8988T (cell line): ENCODE data around the gene SCARB1.

Experiments used
- DNase-seq: peaks from one replicate; pipeline ENCODE4 v3.0.0; 2011

The SCARB1 gene

DNA sequence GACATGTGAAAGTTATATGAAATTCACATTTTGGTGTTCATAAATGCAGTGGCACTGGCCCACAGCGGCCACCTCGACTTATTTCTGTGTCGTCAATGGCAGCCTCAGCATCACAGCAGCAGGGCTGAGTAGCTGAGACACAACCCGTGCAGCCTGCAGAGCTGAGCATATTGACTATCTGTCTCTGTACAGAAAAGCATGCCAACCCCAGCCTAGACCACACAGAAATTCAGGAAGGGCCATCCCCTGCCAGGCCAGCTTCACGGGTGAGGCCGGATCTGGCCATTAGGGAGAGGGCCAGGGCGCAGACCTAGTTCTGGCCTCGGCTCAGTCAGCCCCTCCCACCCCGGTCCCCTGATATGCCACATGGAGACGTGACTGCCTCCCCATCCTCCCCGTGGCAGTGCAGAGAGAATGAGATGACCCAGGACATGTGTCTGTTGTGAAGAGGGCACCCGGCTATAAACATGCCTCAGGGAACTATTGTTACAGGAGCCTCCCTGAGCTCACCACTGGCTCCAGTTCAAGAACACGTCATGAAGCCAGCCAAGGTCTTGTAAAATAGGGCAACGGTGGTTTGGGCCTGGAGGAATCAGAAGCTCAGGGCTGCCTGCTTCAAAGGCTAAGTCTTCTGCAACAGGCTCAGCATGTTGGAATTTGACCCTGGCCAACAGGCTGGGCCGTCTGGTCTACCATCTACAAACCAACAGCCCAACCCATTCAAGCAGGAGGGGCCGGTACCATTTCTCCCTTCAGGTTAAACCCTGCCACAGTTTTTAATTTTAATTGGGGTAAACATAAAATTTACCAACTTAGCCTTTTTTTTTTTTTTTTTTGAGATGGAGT lies 25.5 kb downstream of the SCARB1 start:
- no peak for DNase-seq

DNA sequence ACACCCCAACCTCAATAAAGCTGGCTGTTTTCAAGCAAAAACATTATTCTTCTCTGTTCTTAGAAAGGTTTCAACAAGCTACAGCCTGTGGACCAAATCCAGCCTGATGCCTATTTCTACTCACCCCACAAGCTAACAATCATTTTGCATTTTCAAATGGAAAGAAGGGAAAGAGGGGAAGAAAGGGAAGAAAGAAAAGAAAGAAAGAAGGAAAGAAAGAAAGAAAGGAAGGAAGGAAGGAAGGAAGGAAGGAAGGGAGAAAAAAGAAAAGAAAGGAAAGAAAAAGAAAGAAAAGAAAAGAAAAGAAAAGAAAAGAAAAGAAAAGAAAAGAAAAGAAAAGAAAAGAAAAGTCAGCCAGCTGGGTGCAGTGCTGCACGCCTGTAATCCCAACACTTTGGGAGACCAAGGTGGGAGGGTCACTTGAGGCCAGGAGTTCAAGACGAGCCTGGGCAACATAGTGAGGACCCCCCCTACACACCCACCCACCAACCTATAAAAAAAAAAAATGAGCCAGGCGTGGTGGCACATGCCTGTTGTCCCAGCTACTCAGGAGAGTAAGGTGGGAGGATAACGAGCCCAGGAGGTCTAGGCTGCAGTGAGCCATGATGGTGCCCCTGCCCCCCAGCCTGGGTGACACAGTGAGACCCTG lies 26.3 kb downstream of the SCARB1 start:
- DNase-seq: no peak

GRCh38 chr12:124836759-124837158 lies 26.9 kb downstream of the SCARB1 start:
- no peak for DNase-seq

DNA sequence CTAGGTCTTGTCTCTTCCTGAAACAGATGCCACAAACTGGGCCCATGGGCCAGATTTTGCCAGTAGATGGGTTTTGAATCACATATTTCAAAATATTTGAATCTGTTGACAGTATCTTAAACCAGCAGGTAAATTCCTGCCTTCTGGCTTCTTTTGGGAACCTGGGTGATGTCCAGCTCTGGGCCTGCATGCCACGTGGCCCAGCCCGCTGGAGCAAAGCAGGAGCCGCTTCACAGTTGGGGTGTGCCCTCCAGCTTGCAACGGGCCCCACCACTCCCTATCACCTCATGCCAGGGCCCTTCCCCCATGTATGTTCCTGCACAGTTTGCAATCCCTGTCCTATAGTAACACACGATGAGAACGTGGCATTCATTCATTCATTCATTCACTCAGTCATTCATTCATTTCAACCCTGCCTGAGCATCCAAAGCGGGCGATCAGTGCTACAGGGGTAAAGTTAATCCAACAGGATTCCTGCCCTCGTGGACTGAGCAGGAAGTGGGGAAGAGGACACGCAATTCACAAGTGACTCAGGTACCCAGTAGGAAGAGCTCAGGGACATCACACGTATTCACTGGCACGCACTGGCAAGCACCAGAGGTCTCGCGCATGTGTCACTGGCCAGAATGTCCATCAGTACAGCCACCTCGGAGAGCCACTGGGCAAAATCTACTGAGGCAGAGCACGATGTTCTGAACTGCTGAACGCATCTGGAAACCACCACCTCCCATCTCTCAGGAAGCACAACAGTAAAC lies 27.8 kb downstream of the SCARB1 start:
- DNase-seq: no peak

GRCh38 chr12:124834822-124835221 lies 28.8 kb downstream of the SCARB1 start:
- no peak for DNase-seq

GRCh38 chr12:124833693-124834122 lies 30.0 kb downstream of the SCARB1 start:
- no peak for DNase-seq

DNA sequence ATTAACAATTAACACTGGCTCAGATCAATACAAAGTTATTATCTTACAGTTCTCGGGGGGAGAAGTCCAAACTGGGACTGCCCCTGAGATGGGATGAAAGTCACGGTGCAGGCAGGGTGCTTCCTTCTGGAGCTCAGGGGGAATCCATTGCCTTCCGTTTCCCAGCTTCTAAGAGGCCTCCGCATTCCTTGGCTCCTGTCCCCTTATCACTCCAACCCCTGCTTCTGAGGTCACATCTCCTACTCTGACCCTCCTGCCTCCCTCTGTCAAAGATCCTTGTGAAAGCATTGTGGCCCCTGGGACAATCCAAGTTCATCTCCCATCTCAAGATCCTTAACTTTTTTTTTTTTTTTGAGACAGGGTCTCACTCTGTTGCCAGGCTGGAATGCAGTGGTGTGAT lies 30.8 kb downstream of the SCARB1 start:
- DNase-seq: no peak

DNA sequence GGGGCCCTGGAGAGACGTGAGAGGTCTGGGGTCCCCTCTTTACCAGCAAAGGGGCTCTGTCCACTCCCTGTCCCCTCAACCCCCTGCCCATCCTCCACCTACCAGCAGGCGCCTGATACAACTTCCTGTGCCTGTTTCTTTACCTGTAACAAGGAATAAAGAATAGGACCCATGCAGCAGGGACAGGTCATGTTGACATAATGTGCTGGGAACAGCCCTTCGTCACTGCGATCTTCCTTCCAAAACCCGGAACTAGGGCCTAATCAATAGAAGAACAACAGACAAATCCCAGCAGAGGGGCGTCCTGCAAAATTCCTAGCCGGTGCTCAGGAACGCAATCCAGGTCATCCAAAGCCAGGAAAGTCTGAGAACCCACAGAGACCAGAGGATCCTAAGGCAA lies 32.1 kb downstream of the SCARB1 start:
- DNase-seq: no peak

GRCh38 chr12:124830306-124830705 lies 33.4 kb downstream of the SCARB1 start:
- DNase-seq: no peak

DNA sequence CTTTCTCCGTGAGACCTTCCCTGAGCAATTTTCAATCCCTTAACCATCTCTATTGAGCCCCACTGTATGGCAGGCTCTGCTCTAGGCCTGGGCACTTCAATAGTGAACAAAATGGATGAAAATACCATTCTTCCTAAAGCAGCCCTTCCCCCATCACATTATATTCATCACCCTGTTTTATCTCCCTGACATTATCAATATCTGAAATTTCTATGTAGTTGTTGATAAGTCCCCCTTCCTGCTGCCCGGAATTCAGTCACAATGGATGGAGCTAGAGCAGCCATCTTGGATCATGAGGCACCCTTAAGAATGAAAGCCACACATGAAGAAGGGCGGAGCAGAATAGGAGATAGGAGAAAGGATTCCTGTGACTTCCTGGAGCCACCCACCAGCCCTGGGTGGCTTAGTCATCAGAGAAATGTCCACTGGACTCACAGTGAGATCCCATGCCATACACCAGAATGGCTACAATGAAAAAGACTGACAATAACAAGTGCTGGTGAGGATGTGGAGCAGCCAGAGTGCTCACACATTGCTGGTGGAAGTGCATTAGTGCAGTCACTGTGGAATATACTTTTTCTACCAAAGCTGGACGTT lies 33.9 kb downstream of the SCARB1 start:
- no peak for DNase-seq

DNA sequence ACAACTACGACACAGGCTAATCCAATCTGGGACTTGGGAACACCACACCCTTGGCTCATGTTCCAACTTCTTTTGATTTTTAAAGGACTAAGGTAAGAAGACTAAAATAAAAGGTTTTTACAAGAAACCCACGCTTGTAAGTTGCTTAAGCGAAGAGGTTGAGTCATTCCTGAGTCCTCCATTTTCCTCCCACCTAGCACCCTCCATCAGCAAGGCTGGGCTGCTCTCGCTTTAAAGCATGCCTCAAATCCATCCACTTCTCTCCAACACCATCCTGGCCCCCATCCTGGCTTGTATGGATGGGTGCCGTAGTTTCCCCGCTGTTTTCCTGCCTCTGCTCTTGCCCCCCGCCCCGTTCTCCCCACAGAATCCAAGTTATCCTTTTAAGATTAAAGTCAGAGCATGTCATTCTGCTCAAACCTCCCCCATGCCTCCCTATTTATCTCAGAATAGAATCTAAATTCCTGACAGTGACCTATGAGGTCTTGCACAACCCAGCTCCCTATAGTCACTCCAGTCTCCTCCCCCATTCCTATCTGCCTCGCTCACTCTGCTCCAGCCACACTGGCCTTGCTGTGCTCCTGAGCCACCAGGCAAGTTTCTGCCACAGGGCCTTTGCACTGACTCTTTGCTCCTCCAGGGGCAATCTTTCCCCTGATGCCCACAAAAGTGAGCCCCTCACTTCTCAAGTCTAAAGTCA lies 34.5 kb downstream of the SCARB1 start:
- peak; percentile 53 for DNase-seq

DNA sequence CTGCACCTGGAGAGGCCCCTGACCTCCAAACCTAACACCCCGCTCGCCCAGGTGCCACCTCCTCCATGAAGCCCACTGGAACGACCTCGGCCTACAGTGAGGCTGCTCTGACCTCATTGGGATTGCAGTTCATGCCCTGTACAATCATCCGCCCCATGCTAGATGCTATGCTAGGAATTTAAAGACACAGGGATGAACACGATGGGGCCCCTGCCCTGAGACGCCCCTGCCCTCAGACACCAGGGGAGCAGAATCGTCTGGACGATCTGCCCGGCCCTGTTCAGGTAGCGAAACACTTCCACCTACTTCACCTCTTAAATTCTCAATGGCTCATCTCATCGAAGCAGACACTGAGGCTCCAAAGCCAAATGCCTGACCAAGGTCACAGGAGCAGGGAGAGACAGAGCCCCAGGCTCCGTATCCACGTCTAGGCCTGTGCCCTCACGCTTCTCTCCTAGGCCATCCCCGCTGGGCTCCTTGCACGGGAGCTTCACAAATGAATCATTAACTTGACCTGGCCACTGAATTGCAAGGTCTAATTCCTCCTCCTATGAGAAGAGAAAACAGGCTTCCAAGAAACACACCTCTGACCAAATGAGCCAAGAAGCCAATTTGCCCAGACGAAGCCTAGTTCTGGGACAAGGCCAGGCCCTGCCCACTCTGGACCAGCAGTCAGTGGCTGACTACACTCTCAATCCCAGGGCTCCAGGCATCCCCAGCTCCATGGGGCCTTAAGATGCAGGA lies 35.2 kb downstream of the SCARB1 start:
- no peak for DNase-seq

GRCh38 chr12:124827588-124828184 lies 36.0 kb downstream of the SCARB1 start:
- no peak for DNase-seq

GRCh38 chr12:124824195-124824594 lies 39.5 kb downstream of the SCARB1 start:
- DNase-seq: no peak

DNA sequence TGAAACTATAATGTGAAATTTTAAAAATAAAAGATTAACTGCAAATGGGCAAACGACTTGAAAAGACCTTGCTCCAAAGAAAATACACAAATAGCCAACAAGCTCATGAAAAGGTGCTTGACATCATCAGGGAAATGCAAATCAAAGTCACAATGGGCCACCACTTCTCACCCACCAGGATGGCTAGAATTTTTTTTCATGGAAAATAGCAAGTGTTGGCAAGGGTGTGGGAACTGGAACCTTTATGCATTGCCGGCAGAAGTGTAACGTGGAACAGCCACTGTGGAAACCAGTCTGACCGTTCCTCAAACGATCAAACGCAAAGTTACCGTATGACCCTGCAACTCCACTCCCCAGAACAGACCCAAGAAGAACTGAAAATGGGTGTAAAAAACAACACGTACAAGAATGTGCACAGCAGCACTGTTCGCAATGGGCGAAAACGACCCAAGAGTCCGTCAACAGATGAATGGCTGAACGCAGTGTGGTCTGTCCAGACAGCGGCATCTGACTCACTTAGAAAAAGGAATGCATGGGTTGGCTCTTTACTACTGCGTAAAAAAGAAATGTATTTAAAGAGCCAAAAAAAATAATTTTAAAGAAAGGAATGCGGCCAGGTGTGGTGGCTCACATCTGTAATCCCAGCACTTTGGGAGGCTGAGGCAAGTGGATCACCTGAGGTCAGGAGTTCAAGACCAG lies 40.2 kb downstream of the SCARB1 start:
- DNase-seq: no peak

DNA sequence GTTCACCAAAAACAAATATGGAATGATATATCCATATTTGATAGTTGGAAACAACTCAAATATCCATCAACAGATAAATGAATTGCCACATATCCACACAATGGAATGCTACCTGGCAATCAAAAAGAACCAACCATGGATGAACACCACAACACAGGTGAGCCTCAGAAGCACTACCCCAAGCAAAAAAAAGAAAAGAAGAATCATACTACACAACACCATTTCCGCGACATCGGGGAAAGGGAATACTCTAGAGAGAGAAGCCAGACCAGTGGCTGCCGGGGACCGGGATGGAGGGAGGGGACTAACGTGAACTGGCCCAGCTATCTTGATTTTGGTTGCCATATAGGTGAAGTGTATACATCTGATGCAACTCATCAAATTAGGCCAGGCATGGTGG lies 41.4 kb downstream of the SCARB1 start:
- DNase-seq: no peak

DNA sequence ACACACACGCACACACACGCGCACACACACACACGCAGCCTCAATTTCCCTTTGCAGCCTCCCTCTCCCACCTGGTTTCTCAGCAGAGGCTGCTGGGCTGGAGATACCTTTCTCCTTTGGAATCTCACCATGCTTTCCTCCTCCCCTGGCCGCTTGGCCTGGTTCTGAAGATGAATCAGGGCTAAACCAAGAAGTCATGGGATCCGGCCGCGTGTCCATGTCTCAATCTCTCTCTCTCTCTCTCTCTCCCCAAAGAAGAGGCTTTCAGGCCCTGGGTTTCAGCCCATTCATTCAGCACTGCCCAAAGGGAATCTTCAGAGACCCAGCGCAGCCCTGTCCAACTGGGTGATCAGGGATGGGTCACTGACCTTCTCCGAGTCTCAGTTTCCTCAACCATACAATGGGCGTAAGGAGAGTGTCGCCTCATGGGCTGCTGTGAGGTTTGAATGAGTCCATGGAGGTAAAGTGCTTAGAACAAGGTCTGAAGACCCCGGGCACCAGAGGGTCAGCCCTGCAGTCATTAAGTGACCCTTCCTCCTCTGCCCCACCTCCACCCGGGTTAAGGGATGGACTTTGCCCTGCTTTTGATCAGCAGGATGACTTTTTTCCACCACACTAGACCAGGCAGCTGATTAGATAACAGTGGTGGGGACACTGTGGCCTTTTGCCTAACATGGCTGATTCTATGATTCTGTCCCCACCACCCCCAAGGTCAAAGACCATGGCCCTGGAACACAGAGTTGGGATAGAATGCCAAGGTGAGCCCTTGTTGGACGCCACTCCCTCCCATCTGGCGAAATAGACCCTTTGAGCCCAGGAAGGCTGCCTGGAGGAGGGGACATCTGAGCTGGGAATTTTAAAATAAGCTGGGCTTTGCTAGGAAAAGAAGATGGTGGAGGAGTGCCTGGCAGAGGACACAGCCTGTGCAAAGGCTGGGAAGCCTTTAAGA lies 42.1 kb downstream of the SCARB1 start:
- DNase-seq: no peak

DNA sequence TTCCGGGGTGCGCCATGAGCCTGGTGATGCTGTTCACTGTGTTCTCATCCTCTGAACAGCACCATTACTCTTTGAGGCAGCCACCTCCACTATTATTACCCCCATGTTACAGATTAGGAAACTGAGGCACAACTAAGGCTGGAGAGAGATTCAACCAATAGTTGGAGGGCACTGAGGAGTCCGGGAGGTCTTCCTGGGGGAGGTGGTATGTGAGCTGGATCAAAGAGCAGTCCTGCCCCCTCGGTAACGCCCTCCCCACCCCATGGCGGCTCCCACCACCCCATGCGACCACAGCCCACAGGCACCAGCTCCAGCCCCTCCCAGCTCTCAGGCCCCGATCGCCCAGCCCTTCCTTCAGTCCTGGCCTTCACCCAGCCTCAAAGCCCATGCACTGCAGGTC lies 43.5 kb downstream of the SCARB1 start:
- DNase-seq: no peak

DNA sequence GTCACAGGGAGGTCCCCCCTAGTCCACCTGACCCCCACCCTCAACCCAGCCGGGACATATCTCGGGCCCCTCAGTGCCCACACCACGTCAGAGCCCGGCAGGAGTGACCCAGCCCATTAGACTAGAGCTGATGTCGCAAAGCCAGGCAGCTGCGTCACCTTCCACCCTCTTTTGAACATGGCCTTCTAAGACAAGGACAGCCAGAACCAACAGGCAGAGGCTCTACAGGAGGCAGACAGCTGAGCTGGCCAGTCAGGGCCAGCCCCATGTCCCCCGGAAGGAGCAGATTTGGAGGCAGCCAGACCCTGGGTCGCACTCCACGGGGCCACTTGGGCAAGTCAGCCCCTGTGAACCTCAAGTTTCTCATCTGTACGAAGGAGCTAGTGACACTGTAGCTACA lies 44.1 kb downstream of the SCARB1 start:
- DNase-seq: no peak

DNA sequence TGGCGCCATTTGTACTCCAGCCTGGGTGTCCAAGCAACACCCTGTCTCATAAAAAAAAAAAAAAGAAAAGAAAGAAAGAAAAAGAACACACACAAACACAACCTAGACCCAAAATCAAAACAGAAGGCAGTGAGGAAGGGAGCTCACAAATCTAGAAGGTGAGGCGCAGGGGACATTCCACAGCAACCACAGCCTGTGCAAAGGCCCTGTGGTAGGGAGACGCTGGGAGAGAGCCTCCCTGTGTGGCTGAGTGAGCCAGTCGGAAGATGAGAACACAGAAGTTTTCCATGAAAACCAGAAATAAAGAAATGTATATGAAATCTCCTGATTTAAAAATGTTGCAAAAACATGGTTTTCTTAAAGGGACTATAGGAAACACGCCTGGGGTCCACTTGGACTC lies 44.6 kb downstream of the SCARB1 start:
- no peak for DNase-seq
